HG02970 (cell line): ENCODE data around the gene SHF.

Source experiments
- ATAC-seq: cut with Tn5 transposase; IDR thresholded peaks from one replicate; pipeline ENCODE4 v1.9.1; 2021; ENCODE audit warnings: mild to moderate bottlenecking, moderate library complexity, moderate number of reproducible peaks; ENCODE audit not compliant: unreplicated experiment, low FRiP score

The SHF gene

GRCh38 chr15:45171912-45172311, 15.9 kb downstream of the SHF start:
- no peak for ATAC-seq

GRCh38 chr15:45169608-45170480, 17.9 kb downstream of the SHF start:
- no peak for ATAC-seq

- ATAC-seq = no peak
Measured at GRCh38 chr15:45168751-45169551, 18.8 kb downstream of the SHF start.

GRCh38 chr15:45168286-45168685, 19.5 kb downstream of the SHF start:
- no peak for ATAC-seq

- ATAC-seq = no peak
Measured at GRCh38 chr15:45167631-45168205, 20.0 kb downstream of the SHF start.

- ATAC-seq = peak; percentile 64
Measured at GRCh38 chr15:45166834-45167630, 20.7 kb downstream of the SHF start.

GRCh38 chr15:45165536-45165935, 22.2 kb downstream of the SHF start:
- ATAC-seq = no peak

GRCh38 chr15:45164914-45165313, 22.9 kb downstream of the SHF start:
- ATAC-seq = no peak

- ATAC-seq = no peak
Measured at GRCh38 chr15:45163508-45163856, 24.3 kb downstream of the SHF start.

- ATAC-seq = no peak
Measured at GRCh38 chr15:45162771-45163507, 24.8 kb downstream of the SHF start.

- ATAC-seq = no peak
Measured at GRCh38 chr15:45161666-45162065, 26.1 kb downstream of the SHF start.

- no peak for ATAC-seq
Measured at GRCh38 chr15:45157974-45158373, 29.8 kb downstream of the SHF start.

- no peak for ATAC-seq
Measured at GRCh38 chr15:45156744-45157455, 30.9 kb downstream of the SHF start.

- ATAC-seq = no peak
Measured at GRCh38 chr15:45155739-45156138, 32.0 kb downstream of the SHF start.

GRCh38 chr15:45151998-45152828, 35.6 kb downstream of the SHF start:
- ATAC-seq = no peak

- ATAC-seq = no peak
Measured at GRCh38 chr15:45150997-45151396, 36.8 kb downstream of the SHF start.

- no peak for ATAC-seq
Measured at GRCh38 chr15:45150481-45150880, 37.3 kb downstream of the SHF start.

- ATAC-seq = no peak
Measured at GRCh38 chr15:45149060-45149459, 38.7 kb downstream of the SHF start.
